Activated CD8-positive, alpha-beta memory T cell treated with anti-CD3 and anti-CD28 coated beads, Interleukin-2, amount 50 U/mL, for 4 hours (primary cell): Measurements from ENCODE around the gene YIPF3.
"Not testable (repeated sequence)": the region's sequence is repeated elsewhere in the genome, so short reads cannot be mapped to it uniquely, and the experiment has no call there.

ENCODE experiments used
- DNase-seq: peaks from one replicate; pipeline ENCODE4 v3.0.0-alpha.2; 2020

Gene YIPF3

DNA sequence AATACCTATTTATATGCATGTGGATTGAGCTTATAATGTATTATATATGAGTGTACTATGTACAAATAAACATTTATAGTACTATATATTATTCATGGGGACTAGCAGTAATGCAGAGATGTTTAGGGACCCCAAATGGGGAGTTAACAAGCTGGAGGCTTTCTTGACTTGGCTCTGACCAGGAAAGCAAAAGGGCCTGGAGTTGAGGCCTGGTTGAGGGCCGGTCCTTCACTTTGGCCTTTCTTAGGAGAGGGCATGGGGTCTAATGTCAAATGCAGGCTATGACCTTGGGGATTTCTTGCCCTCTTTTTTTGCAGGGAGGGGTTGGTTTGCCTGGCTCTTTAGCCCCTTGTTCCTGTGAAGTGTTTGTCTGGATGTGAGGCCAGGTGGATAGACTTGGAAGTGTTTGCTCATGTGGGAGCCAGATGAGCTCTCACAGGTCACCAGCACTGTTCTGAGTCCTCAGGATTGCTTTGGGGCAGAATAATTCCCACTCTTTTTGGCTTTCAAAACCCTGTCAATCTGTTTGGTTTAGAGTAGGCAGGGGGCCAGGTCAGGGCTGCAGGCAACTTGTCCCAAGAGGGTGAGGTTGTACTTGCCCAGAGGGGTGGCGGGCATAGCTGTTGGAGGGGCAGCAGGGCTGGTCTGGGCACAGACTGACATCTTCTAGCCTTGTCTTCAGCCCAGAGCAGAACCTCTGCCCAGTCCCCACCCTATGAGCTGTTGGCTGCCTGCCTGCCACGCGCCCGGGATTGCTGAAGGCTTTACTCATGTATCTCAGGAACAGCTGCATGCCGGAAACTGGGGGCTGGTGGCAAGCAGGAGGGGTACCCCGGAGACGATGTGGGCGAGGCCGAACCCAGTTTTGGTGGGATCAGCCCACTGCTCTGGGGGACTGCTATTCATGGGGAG, 24.7 kb downstream of the YIPF3 start:
- no peak for DNase-seq

DNA sequence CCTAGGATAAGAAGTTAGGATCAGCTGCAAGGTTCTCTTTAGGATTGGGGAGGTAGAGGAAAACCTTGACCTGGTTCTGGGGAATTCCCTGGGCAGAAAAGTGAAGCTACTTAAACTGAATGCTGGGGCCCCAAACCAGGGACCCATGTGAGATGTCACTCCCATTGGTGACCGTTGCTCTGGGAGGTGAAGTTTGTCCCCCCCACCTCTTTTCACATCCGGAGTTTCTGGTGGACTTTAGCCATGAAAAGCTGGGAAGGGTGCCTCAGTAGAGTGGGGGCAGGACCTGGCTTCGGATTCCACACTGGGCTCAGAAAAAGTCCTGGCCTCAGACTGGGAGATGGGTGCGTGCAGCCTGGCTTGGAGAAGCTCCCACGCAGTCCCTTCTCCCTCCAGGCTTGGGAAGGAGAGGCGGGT, 26.2 kb downstream of the YIPF3 start:
- no peak for DNase-seq

DNA sequence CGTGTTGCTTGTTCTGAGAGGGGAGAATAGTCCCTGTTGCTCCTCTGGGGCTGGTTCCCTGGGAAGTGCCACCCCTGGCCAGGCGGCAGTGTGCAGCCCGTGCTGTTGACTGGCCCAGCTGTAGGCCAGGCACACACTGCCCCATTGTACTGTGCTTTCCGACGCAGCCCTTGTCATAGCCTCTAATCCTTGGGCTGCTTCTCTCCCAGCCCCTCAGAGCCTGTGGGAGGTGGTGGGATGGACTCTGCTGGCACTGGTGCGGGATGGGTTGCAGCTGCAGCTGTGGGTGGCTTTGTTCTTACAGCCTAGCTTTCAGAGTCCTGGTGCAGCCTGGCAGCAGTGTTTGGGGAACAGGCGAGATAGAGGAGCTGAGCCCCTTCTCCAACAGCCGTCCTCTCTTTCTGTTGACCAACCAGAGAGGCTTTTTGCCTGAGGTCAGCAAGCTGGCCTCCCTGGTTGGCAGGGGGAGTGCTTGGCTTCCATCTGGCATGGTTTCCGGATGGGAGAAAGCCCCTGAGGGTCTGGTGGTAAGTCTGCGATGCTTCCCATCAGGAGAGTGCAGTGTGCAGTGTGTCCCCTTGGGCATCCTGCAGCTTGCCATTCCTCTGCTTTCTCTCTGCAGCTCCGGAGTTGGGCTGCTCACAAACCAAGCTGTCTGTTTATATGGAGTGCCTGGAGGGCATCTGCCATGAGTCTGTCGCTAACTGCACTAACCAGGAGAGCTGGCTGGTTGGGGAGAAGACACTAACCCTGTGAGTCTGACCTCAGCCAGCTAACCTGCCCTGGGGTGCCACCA, 27.3 kb downstream of the YIPF3 start:
- DNase-seq = no peak

DNA sequence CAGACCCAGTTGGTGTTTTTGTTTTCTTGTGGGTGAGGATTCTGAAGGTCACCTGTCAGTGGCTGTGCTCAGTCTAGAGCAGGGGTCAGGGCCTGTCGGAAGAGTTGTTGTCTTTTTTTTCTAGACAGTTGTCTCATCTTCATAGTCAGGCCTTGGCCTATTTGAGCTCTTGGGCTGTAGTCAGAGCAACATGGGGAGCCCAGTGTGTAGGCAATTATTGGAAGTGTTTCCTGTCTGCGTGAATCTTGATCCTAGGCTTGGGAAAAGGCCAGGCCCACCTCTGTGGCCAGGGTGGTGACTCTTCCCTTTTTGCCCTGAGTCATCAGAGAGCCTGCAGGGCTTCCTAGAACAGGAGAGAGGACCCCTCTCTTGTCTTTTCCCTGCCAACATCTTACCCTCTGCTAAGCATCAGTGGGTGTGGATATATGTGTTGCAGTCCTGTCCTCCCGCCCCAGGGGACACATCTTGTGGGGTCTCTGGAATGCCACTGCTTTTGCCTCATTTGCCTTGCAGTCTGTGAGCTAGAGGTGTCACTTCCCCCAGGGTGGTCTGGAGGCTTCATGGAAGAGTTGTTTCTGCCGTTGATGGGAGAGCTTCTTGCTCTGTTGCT, 28.0 kb downstream of the YIPF3 start:
- no peak for DNase-seq

DNA sequence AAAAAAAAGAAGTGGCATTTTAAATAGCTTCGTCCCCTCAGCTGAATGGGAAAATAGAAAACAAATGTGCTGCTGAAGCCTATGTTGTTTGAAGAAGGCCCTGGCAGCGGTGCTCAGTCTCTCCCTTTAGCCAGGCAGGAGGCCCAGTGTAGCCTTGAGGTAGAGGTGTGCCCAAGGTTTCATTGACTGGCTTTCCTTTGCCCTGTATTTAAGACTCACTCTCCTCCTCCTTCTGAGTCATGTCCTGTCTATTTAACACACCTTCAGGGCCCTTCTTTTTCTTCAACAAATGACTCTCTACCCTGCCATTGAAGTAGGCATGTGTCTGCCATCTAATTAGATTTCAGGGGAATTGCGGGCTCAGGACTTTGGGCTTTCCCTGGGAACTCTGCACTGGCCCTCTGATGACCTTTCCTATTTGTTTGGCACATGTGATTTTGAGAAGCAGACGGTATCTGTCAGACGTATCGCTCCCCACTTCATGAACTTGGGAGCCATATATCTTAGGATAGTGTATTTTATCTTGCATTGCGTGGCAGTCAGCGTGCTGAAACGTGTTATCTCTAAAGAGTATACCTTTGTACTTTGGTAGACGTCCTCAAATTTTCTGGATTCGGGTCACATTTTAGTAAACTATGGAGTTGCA, 35.0 kb downstream of the YIPF3 start:
- no peak for DNase-seq

DNA sequence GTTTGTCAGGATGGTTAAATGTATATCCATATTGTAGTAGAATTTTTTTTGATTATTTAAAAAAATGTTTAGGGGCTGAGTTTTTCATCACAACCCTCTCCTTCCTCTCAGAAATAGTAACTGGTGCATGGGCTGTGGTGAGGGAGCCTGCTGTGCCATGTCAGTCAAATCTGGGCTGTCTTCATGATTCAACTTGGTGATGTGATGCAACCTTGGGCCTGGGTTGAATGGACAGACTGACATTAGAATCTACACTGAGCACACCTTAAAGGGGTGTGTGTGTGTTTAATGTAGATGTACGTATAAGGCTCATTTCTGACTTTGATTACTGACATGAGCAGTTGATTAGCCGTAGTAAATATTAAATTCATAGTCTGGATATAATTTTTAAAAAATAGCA, 35.7 kb downstream of the YIPF3 start:
- no peak for DNase-seq

DNA sequence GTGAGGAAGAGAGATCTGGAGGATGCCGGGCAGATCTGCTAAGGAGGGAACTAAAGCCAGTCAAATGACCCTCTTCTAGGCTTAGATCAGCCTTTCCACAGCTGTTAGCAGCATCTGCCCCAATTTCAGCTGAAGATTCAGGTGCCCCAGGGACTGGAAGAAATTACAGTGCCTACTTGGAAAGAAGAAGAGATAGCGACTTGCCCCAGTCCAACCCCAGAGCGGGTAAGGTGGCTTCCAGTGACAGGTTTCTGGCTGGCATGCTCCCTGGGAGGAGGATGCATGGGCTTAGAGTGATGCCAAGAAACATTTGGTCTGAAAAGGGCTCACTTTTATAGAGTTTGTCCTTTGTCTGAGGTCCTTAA, 38.7 kb downstream of the YIPF3 start:
- no peak for DNase-seq

DNA sequence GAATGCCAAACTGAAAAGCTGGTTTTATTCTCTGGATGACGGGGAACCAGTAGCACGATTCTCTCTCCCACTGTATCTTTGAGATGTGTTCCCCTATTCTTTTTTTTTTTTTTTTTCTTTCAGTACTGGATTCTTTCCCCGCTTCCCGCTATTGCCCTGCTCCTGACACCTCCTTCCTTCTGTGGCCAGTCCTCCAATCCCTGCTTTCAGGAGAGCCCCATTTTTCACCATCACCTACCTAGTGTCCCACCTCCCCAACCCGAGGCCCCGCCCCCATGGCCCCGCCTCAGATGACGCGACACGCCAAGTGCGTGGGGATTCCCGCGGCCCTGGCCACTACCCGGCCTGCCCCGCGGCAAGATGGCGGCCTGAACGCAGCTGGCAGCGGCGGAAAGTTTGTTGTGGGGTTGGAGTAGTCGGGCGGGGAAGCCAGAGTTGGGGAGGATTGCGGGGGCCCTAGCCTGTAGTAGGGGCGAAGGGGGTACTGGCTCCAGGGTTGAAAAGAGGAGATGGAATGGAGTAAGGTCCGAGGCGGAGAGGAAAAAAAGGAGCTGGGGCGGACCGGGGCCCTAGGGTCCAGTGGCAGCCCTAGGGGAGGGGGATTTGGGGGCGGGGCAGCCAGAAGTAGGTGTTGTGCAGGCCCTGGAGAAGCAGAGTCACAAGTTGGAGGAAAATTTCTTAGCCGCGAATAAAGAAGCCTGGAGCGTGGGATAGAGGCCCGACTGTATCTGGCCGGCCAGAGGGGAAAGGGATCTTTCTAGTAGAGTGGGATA, 39.3 kb downstream of the YIPF3 start, which contains the start of gene TJAP1:
Gene TJAP1, plus strand, starts transcription at position 336 of the 773 bp plus-strand sequence. CDS start 21,432 bp downstream, outside the sequence.
- peak; percentile 99 for DNase-seq

DNA sequence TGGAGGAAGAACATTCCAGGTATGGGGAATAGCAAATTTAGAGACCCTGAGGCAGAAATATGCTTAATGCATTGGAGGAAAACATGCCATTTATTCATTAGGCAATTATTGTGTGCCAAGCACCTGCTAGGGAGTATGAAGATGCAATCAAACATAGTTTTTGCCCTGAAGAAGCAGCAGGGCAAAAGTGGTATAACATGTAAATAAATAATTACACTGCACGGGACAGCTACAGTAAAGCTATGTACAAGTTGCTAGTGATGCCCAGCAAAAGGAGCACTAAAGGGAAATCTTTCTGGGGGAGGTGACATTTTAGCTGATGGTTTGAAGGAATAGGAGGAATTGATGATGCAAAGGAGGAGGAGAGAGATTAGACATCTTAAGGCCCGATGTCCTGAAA, 40.0 kb downstream of the YIPF3 start:
- DNase-seq = no peak

DNA sequence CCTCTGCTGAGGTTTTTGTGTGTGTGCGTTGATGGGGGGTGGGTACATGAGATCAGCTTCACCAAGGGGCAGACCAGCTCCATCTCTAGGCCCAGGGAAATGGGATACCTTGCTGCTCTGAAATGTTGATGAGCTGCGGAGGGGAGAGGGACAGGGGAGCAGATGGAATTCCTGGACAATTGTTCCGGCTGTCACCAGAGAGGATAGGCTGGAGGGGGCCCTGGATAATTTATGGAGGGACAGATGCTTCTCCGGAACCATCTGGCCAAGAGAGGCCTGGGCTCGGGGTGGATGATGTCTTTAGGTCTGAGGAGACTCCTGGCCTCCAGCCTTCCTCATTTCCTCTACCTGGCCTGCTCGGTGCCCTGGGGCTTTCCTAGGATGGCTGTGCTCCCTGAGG, 41.2 kb downstream of the YIPF3 start:
- DNase-seq = no peak

DNA sequence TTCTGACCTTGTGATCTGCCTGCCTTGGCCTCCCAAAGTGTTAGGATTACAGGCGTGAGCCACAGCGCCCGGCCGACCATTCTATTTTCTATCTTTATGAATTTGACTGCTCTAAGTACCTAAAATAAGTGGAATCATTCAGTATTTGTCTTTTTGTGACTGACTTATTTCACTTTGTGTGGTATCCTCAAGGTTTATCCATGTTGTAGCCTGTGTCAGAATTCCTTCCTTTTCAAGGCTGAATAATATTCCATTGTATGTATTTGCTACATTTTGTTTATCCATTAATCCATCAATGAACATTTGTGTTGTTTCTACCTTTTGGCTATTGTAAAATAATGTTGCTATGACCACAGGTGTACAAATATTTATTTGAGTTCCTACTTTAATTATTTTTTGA, 44.2 kb downstream of the YIPF3 start:
- DNase-seq = no peak

DNA sequence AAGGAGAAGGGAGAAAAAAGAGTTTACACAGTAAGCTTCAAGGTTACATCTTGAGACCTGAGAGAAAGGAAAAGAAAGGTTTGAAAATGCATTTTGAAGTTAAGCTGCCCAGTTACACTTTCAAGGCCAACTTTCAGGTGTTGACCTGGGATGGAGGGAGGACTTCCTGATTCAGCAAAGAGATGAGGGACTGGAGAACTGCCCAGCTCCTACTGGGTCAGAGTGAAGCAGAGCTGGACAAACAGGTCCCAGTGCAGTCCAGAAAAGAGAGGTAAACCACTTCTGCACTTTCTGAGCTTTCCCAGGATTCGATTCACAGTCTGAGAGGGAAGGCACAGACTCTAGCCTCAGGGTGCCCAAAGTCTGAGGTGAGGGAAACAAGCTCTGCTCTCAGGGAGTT, 45.3 kb downstream of the YIPF3 start:
- no peak for DNase-seq

DNA sequence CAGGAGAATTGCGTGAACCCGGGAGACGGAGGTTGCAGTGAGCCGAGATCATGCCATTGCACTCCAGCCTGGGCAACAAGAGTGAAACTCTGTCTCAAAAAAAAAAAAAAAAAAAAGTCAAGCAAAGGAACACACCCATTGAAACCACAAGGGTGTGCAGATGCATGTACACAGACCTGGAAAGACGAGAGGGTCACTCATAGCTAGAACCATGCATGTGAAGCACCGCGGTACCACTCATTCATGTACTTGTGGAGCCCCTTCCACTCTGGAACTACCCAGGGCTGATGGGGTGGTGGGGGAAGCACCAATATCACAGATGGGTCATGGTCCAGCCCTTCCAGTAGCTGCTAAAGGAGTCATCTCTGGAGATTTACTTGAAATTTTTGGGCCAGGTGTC, 46.8 kb downstream of the YIPF3 start:
- no peak for DNase-seq

DNA sequence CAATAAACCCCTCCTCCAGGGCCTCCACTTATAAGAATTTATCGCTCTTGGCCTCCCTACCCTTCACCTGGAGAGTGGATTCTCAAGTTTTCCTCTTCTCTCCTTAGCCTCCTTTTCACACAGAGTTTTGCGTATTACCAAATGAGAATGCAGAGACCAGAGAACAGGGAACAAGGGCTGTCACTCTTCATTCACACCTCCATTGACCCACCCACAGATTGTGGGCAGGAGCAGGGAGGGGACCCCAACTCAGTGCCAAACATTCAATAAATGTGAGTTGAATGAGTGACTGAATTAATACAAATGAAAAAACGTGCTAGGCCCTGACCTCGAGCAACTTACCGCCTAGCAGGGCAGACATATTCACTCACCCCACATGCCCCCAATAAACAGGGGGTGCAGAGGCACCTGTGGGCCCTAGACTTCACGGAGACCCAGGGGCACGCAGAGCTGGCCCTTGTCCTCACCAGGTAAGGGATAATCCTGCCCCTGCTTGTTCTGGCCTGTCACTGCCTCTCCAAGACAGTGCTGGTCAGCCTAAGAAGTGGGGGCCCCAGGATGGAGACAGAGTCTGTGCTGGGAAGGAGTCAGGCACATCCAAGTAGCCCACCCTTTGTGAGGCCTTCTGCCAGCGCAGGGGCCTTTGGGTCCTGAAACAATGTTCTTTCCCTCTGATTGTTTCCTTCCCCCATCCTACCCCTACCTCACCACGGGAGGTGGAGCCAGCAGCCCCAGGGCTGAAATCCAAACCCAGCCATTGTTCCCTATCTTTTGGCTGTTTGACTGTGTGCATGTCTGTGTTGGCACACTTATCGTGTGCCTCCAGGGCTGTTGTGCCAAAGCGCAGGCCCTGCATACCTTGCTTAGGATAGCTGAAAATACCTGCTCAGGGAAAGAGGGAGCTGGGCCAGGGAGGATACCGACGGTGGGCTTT, 47.7 kb downstream of the YIPF3 start:
- no peak for DNase-seq

DNA sequence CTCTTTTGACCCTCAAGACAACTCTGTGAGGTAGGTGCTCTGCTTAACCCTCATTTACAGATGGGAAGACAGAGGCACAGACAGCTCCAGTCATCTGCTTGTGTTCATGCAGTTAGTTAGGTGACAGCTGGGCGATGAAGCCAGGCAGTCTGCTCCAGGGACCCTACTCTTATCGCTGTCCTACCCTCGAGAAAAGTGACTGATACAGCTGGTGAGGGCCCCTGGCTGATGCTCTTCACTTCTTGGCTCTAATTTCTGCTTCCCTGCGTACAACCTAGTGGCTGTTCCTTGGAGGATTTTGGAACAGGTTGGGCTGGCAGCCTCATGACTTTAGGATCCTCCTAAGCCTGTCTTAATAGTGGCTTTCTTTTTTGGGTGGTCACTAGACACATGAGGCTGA, 48.5 kb downstream of the YIPF3 start:
- DNase-seq = no peak

DNA sequence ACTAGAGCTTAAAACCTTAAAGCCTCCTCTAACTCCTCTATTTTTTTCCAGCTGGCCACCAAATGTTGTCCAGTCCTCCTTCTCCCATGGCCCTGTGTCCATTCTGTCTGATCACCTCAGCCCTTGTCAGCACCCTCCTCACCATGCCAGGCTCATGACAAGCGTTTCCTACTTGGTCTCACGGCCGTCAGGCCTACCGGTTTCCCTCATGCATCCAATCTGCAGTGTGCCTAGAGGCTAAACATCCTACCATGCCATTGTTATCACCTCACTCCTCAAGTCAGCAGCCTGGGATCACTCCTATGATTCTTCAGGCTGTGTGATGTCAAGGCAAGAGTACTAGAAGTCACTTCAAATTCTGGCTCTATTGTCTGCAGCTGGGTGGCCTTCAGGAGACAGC, 49.0 kb downstream of the YIPF3 start:
- no peak for DNase-seq

DNA sequence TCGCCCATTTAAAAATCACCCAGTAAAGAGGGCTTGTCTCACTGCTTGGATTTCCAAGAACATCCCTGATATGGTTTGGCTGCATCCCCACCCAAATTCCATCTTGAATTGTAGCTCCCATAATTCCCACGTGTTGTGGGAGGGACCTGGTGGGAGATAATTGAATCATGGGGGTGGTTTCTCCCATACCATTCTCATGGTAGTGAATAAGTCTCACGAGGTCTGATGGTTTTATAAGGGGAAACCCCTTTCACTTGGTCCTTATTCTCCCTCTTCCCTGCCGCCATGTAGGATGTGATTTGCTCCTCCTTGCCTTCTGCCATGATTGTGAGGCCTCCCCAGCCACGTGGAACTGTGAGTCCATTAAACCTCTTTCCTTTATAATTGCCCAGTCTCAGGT, 49.5 kb downstream of the YIPF3 start:
- DNase-seq = not testable (repeated sequence)

DNA sequence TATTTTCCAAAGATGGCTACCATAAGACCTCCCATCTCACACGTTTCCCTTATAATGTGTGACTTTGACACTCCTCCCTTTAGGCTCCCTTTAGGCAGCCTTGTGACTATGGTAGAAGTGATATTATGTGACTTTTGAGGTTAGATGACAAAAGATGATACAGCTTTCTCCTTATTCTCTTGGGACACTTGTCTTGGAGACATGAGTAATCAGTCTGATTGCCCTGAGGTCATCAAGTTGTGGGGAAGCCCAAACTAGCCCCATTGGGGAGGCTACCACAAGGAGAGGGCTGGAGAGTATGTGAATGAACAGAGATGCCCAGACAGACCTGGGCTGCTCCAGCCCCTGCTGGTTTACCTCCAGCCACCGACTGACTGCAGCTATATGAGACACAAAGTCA, 50.8 kb downstream of the YIPF3 start:
- DNase-seq = no peak

DNA sequence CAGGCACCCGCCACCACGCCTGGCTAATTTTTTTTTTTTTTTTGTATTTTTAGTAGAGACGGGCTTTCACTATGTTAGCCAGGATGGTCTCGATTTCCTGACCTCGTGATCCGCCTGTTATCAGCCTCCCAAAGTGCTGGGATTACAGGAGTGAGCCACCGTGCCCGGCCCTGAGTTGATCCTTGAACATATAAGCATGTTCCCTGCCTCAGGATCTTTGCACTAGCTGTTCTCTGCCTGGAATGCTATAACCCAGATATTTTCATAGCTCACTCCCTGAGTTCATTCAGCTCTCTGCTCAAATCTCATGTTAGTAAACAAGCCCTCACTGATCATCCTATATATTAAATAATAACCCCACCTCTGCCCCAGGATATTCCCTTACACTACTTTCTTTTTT, 52.4 kb downstream of the YIPF3 start:
- no peak for DNase-seq

DNA sequence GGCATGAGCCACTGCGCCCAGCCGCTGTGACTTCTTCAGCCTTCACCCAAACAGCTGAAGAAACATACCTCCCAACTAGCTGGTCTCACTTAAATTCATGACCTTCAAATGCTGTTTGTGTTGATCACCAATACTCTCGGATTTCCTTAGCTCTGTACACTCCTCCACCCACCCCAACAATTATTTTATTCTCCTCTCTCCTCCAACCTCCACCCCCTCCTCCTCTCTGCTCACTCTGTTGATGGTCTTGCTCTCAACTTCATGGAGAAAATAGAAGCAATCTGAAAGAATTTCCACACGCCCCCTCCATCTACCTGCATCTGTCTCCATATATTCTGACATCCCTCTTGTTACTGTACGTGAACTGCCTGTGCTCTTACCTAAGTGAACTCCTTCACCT, 54.8 kb downstream of the YIPF3 start:
- no peak for DNase-seq
